Kidney epithelial cell (primary cell): Measurements from ENCODE around the gene CST3. TPM values are rescaled to one million over a fixed set of nuclear protein-coding genes. Genes with fewer than 3 reads are reported as not detected.
"Not testable (repeated sequence)": the region's sequence is repeated elsewhere in the genome, so short reads cannot be mapped to it uniquely, and the experiment has no call there.

Experiments used
- DNase-seq: peaks from one replicate; pipeline ENCODE4 v3.0.0-alpha.2; 2010; ENCODE audit warnings: low read depth
- H3K27me3 ChIP-seq: 2 replicates; pipeline ENCODE4 v1.6.0; 2011; ENCODE audit warnings: low read length; ENCODE audit not compliant: control insufficient read depth, insufficient read depth
- H3K36me3 ChIP-seq: 2 replicates; pipeline ENCODE4 v1.5.1; 2011; ENCODE audit warnings: low read length; ENCODE audit not compliant: control insufficient read depth, insufficient read depth
- H3K4me3 ChIP-seq: 2 replicates; pipeline ENCODE4 v1.5.1; 2011; ENCODE audit warnings: low read depth, mild to moderate bottlenecking, control low read depth, low read length
- total RNA-seq: library from RNA; depleted of rRNA; stranded (reverse); fragments of >200 nt; gene quantifications from 2 replicates; pipeline ENCODE4 v1.2.3, GENCODE V29; 2015
- TF ChIP-seq, protein P1 (sequence below): IDR thresholded peaks from 2 replicates; pipeline ENCODE4 v1.5.1; 2011; ENCODE audit warnings: mild to moderate bottlenecking, moderate library complexity, low read length, control low read depth, inconsistent platforms; ENCODE audit not compliant: insufficient read depth, poor library complexity, severe bottlenecking

CST3 gene
- total RNA-seq, 1 donor from 2014 or later = 303 TPM

DNA sequence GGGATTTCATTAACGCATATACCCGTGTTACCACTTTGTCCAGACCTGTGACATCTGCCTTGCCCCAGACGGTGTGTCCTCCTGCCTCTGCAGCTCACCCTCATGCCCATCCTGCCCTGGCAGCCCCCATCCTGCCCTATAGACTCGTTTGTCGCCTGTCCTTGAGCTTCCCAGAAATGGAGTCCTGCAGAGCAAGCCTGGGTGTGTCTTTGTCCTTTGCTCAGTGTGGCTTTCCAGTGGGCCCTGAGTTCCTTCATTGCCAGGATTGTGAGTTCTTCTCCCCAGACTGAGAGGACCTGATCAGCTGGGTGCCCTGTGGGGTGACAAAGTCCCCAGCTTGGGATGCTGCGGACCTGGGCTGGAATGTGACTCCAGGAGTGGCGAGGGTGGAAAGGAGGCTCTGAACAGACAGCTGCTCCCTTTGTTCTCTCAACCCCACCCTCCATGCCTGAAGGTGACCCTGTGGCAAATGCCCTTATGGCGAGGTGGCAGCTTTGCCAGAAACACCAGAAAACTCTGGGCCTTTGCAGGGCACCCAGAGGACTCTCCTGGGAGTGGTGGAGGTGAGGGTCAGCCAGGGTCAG lies 2.4 kb upstream of the CST3 start:
- H3K27me3 ChIP-seq = no peaks in the 10 kb centered on the region
- TF ChIP-seq, protein P1, sequence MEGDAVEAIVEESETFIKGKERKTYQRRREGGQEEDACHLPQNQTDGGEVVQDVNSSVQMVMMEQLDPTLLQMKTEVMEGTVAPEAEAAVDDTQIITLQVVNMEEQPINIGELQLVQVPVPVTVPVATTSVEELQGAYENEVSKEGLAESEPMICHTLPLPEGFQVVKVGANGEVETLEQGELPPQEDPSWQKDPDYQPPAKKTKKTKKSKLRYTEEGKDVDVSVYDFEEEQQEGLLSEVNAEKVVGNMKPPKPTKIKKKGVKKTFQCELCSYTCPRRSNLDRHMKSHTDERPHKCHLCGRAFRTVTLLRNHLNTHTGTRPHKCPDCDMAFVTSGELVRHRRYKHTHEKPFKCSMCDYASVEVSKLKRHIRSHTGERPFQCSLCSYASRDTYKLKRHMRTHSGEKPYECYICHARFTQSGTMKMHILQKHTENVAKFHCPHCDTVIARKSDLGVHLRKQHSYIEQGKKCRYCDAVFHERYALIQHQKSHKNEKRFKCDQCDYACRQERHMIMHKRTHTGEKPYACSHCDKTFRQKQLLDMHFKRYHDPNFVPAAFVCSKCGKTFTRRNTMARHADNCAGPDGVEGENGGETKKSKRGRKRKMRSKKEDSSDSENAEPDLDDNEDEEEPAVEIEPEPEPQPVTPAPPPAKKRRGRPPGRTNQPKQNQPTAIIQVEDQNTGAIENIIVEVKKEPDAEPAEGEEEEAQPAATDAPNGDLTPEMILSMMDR = no peak
- H3K36me3 ChIP-seq = peaks cover 2% of the 10 kb centered on the region
- H3K4me3 ChIP-seq = no peak overlapping the region
- no peak for DNase-seq

- TF ChIP-seq, protein P1 = no peak
- DNase-seq = no peak
- H3K27me3 ChIP-seq = no peaks in the 10 kb centered on the region
- H3K36me3 ChIP-seq = peaks cover 2% of the 10 kb centered on the region
- H3K4me3 ChIP-seq = no peak overlapping the region
These were observed 1.8 kb upstream of the CST3 start for GRCh38 chr20:23639490-23639958.

DNA sequence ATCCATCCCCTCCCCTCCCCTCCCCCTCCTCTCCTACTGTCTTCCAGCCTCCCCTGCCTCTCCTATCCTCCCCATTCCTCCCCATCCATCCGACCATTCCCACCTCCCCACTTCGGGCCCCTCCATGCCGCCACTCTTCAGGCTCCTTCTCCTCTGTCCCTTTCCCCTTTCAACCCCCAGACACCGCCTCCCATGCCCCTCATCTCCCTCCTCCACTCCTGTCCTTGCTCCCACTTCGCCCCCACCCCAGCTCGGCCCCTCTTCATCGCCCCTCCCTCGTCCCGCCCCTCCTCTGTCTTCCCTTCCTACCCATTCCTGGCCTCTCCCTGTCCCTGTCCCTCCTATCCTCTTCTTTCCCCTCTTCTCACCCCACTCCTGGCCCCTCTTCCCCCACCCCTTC lies 554 bp upstream of the CST3 start:
- no peak for DNase-seq
- TF ChIP-seq, protein P1 = no peak
- H3K4me3 ChIP-seq = no peak overlapping the region
- peaks cover 2% of the 10 kb centered on the region for H3K36me3 ChIP-seq
- no peaks in the 10 kb centered on the region for H3K27me3 ChIP-seq

DNA sequence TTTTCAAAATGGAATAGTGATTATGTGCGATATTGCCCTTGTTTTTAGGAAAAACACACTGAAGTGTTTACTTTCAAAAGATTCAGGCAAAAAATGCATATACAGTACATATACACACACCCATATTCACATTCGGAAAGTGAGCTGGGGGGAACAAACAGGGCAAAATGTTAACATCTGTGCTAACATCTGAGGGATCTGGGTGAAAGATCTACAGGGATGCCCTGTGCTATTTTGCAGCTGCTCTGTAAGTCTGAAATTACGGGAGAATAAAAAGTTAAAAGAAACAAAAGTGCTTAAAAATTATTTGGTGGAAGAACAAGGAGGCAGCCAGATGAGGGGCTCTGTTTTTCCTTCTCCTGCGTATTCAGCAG lies 860 bp downstream of the CST3 start:
- no peaks in the 10 kb centered on the region for H3K27me3 ChIP-seq
- peaks cover 5% of the 10 kb centered on the region for H3K36me3 ChIP-seq
- TF ChIP-seq, protein P1 = no peak
- no peak for DNase-seq
- H3K4me3 ChIP-seq = peak overlapping the region; percentile 81

- Histone ChIP-seq H3K36me3 (peaks cover 5% of the 10 kb centered on the region), H3K27me3 (no peaks in the 10 kb centered on the region), H3K4me3 (peak overlapping the region; percentile 81)
- TF ChIP-seq, protein P1 = no peak
- no peak for DNase-seq
These were observed 1.4 kb downstream of the CST3 start for GRCh38 chr20:23636182-23636907.

- H3K36me3 ChIP-seq, H3K27me3 ChIP-seq, H3K4me3 ChIP-seq, DNase-seq: not testable (repeated sequence)
These were observed 2.0 kb downstream of the CST3 start for GRCh38 chr20:23635768-23636090.
